Nephron (organoid): Measurements from ENCODE around the gene ZNF610.

Experiments
- H3K27ac Mint-ChIP-seq, 3 experiments: 2 replicates each; pipeline ENCODE4 v1.8.0; 2020; ENCODE audit warnings: mixed read lengths in 3 of 3, mild to moderate bottlenecking in 2 of 3, moderate library complexity in 1 of 3
- H3K27me3 Mint-ChIP-seq: 2 replicates; pipeline ENCODE4 v1.8.0; 2021; ENCODE audit warnings: low read depth, mild to moderate bottlenecking, moderate library complexity, mixed read lengths
- H3K36me3 Mint-ChIP-seq: 2 replicates; pipeline ENCODE4 v1.8.0; 2020; ENCODE audit warnings: low read depth, mixed read lengths
- H3K4me1 Mint-ChIP-seq: 2 replicates; pipeline ENCODE4 v1.8.0; 2020; ENCODE audit warnings: mixed read lengths
- H3K4me3 Mint-ChIP-seq, 3 experiments: 2 replicates each; pipeline ENCODE4 v1.8.0; 2020; ENCODE audit warnings: mild to moderate bottlenecking in 3 of 3, mixed read lengths in 3 of 3, moderate library complexity in 2 of 3
- H3K9me3 Mint-ChIP-seq: 2 replicates; pipeline ENCODE4 v1.8.0; 2020; ENCODE audit warnings: mixed read lengths
- TF ChIP-seq, protein P1 (sequence below), 3 experiments: fragments of 200-600 bp; sonication (generic); IDR thresholded peaks; one replicate each; pipeline ENCODE4 v1.5.0; 2021; ENCODE audit warnings: antibody characterized with exemption in 3 of 3; ENCODE audit not compliant: unreplicated experiment in 3 of 3

ZNF610 gene

DNA sequence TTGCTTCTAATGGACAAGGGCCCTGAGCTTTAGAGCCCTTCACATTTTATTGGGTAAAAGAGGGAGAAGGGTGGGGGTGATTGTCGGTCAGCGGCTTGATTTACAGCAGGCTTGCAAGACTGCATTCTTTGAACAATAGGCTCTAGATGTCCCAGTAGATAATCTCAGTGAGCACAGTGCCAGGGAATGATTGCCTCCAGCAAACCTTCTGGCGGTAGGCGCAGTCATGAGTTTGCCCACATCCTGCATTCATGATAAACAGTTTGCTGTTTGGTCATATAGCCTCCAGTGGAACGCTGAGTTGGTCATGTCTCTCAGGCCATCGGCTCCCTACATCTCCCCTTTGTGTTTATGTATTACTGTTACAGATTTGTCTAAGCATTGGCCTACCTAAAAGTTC, 74.2 kb downstream of the ZNF610 start:
- Mint-ChIP-seq H3K4me3 (no peak overlapping the region), H3K27ac (no peak overlapping the region), H3K27me3 (no peaks in the 10 kb centered on the region), H3K9me3 (peaks cover 29% of the 10 kb centered on the region), H3K4me1 (no peaks in the 10 kb centered on the region), H3K36me3 (peaks cover 29% of the 10 kb centered on the region)
- TF ChIP-seq, protein P1, sequence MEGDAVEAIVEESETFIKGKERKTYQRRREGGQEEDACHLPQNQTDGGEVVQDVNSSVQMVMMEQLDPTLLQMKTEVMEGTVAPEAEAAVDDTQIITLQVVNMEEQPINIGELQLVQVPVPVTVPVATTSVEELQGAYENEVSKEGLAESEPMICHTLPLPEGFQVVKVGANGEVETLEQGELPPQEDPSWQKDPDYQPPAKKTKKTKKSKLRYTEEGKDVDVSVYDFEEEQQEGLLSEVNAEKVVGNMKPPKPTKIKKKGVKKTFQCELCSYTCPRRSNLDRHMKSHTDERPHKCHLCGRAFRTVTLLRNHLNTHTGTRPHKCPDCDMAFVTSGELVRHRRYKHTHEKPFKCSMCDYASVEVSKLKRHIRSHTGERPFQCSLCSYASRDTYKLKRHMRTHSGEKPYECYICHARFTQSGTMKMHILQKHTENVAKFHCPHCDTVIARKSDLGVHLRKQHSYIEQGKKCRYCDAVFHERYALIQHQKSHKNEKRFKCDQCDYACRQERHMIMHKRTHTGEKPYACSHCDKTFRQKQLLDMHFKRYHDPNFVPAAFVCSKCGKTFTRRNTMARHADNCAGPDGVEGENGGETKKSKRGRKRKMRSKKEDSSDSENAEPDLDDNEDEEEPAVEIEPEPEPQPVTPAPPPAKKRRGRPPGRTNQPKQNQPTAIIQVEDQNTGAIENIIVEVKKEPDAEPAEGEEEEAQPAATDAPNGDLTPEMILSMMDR (IDR thresholded peaks at IDR 0.05; ENCODE audit: unreplicated experiment in 3 of 3): no peak

- Mint-ChIP-seq H3K4me1 (no peaks in the 10 kb centered on the region), H3K27ac (no peak overlapping the region), H3K36me3 (peaks cover 4% of the 10 kb centered on the region)
Measured at GRCh38 chr19:52415711-52416110, 79.7 kb downstream of the ZNF610 start.

More at GRCh38 chr19:52415711-52416110, 79.7 kb downstream of the ZNF610 start:
- H3K4me3 Mint-ChIP-seq: no peak overlapping the region
- TF ChIP-seq, protein P1 (IDR thresholded peaks at IDR 0.05; ENCODE audit: unreplicated experiment in 3 of 3): no peak
- peaks cover 53% of the 10 kb centered on the region for H3K9me3 Mint-ChIP-seq
- H3K27me3 Mint-ChIP-seq: no peaks in the 10 kb centered on the region
